Measurements from ENCODE around the gene IQGAP3. TPM values are rescaled to one million over a fixed set of nuclear protein-coding genes. Genes with fewer than 3 reads are reported as not detected.

Gene IQGAP3
- total and polyA plus RNA-seq, 2 experiments from 2014 or later: 5.2 to 5.7 TPM

DNA sequence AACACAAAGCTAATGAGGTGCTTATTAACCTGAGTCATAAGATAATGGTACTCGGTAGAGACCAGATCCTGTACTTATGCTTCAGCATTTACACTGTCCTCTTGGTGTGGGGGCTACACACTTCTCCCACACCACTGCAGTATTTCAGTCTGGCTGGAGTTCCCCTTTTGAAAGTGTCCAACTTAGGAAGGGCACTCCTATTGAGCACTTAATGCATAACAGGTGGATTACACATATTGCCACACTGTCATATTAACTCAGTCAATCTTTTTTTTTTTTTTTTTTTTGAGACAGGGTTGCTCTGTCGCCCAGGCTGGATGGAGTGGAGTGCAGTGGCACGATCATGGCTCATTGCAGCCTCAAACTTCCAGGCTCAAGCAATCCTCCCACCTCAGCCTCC, 27.4 kb upstream of the IQGAP3 start:
- H3K36me3 ChIP-seq (replicated peaks; ENCODE audit: insufficient read depth, low read depth): no peaks in the 10 kb centered on the region

DNA sequence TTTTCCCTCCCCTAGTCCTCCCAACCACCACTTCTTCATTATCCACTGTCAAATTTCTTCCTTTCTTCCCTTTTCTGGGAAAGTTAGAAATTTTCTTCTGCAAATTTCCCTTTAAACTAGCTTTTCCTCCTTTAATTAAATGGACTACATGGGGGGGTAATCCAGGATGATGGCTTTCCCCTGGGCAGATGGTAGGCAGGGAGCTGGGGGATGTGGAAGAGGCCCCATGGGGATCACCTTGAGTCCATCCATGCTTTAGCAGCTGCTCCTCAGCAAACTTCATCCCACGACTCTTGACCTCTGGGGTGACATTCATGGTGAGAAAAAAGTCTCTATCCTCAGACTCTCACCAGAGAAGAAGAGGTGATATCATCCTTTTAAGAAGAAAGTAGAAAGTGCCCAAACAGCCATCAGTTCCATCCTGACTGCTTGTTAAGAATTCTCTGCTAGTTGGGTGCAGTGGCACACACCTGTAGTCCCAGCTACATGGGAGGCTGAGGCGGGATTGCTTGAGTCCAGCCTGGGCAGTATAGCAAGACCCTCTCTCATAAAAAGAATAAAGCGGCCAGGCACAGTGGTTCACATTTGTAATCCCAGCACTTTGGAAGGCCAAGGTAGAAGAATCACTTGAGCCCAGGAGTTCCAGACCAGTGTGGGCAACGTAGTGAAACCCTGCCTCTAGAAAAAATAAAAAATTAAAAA, 26.5 kb upstream of the IQGAP3 start:
- DNase-seq (ENCODE audit: low spot score): no peak
- Histone ChIP-seq H3K4me2 (no peak overlapping the region), H3K9me3 (ENCODE audit: low read depth) (no peaks in the 10 kb centered on the region), H3K27me3 (no peaks in the 10 kb centered on the region), H3K4me1 (ENCODE audit: insufficient read depth) (peaks cover 9% of the 10 kb centered on the region), H3K27ac (no peak overlapping the region), H3K36me3 (replicated peaks; ENCODE audit: insufficient read depth, low read depth) (no peaks in the 10 kb centered on the region), H3K9me2 (replicated peaks; ENCODE audit: insufficient read depth) (no peaks in the 10 kb centered on the region), H3K4me3 (no peak overlapping the region), H3K79me2 (peaks cover 21% of the 10 kb centered on the region), H4K20me1 (ENCODE audit: insufficient read depth, poor library complexity, severe bottlenecking) (no peaks in the 10 kb centered on the region), H2AFZ (no peak overlapping the region)
- WGBS (ENCODE audit: low lambda C conversion rate, missing lambda C conversion rate): 90% methylated on average over 4 of the region's 4 CpGs
- TF ChIP-seq EZH2phosphoT487 (IDR thresholded peaks at IDR 0.05; ENCODE audit: low read depth, severe bottlenecking, unreplicated experiment) (no peak), EZH2 (IDR thresholded peaks at IDR 0.05; ENCODE audit: borderline replicate concordance) (no peak), CTCF (IDR thresholded peaks at IDR 0.05; ENCODE audit: poor library complexity) (no peak)

More for the DNA sequence above, 27.4 kb upstream of the IQGAP3 start:
- DNase-seq (ENCODE audit: low spot score): no peak
- Histone ChIP-seq H3K27ac (no peak overlapping the region), H4K20me1 (ENCODE audit: insufficient read depth, poor library complexity, severe bottlenecking) (no peaks in the 10 kb centered on the region), H3K4me1 (ENCODE audit: insufficient read depth) (peaks cover 9% of the 10 kb centered on the region), H3K4me3 (no peak overlapping the region), H3K9me3 (ENCODE audit: low read depth) (no peaks in the 10 kb centered on the region), H3K4me2 (peak overlapping the region; percentile 85), H3K9me2 (replicated peaks; ENCODE audit: insufficient read depth) (no peaks in the 10 kb centered on the region), H3K27me3 (no peaks in the 10 kb centered on the region), H2AFZ (no peak overlapping the region), H3K79me2 (peaks cover 21% of the 10 kb centered on the region)
- 80% methylated on average over 3 of the region's 3 CpGs for WGBS (ENCODE audit: low lambda C conversion rate, missing lambda C conversion rate)
- no peak for TF ChIP-seq CTCF (IDR thresholded peaks at IDR 0.05; ENCODE audit: poor library complexity)
- TF ChIP-seq EZH2phosphoT487 (IDR thresholded peaks at IDR 0.05; ENCODE audit: low read depth, severe bottlenecking, unreplicated experiment): no peak
- TF ChIP-seq EZH2 (IDR thresholded peaks at IDR 0.05; ENCODE audit: borderline replicate concordance): no peak

- WGBS (ENCODE audit: low lambda C conversion rate, missing lambda C conversion rate): 96% methylated on average over 5 of the region's 5 CpGs
- H3K9me2 ChIP-seq (replicated peaks; ENCODE audit: insufficient read depth): no peaks in the 10 kb centered on the region
- H3K9me3 ChIP-seq (ENCODE audit: low read depth): no peaks in the 10 kb centered on the region
- DNase-seq (ENCODE audit: low spot score): no peak
- H3K4me2 ChIP-seq: no peak overlapping the region
- TF ChIP-seq EZH2 (IDR thresholded peaks at IDR 0.05; ENCODE audit: borderline replicate concordance): no peak
- no peak for TF ChIP-seq EZH2phosphoT487 (IDR thresholded peaks at IDR 0.05; ENCODE audit: low read depth, severe bottlenecking, unreplicated experiment)
- no peak for TF ChIP-seq CTCF (IDR thresholded peaks at IDR 0.05; ENCODE audit: poor library complexity)
- peaks cover 9% of the 10 kb centered on the region for H3K4me1 ChIP-seq (ENCODE audit: insufficient read depth)
- no peak overlapping the region for H2AFZ ChIP-seq
- H3K36me3 ChIP-seq (replicated peaks; ENCODE audit: insufficient read depth, low read depth): no peaks in the 10 kb centered on the region
- H3K4me3 ChIP-seq: no peak overlapping the region
- no peak overlapping the region for H3K27ac ChIP-seq
- no peaks in the 10 kb centered on the region for H3K27me3 ChIP-seq
- peaks cover 21% of the 10 kb centered on the region for H3K79me2 ChIP-seq
- H4K20me1 ChIP-seq (ENCODE audit: insufficient read depth, poor library complexity, severe bottlenecking): no peaks in the 10 kb centered on the region
Observed at GRCh38 chr1:156598125-156598524, 25.8 kb upstream of the IQGAP3 start.
